ENCODE measurements around the gene TMCO2. TPM values are rescaled to one million over a fixed set of nuclear protein-coding genes. Genes with fewer than 3 reads are reported as not detected.

Gene TMCO2
- total and polyA plus RNA-seq, 2 donors (not counting 1 experiment from before 2014, with no cell fraction given): not detected

- Histone ChIP-seq H3K79me2 (ENCODE audit: control insufficient read depth, insufficient read depth, low read length) (peaks cover 41% of the 10 kb centered on the region), H3K27ac (ENCODE audit: low read length in 2 of 2) (peak within 1 kb of the TSS; percentile 99), H3K4me1 (ENCODE audit: control insufficient read depth in 2 of 2, insufficient read depth in 2 of 2, low read length in 2 of 2) (peaks cover 9 to 10% of the 10 kb centered on the region in 2 donors), H3K27me3 (replicated peaks in 1 of 4; ENCODE audit: control extremely low read depth in 1 of 4, control insufficient read depth in 3 of 4, insufficient read depth in 4 of 4, low read length in 3 of 4) (no peaks in the 10 kb centered on the region), H3K4me3 (ENCODE audit: control extremely low read depth in 1 of 5, extremely low read depth in 1 of 5, insufficient read depth in 1 of 5, low read depth in 2 of 5, low read length in 4 of 5) (peak within 1 kb of the TSS; percentile 80 to 98 (median 96)), H4K20me1 (ENCODE audit: control insufficient read depth, insufficient read depth, low read length, poor library complexity, severe bottlenecking) (no peaks in the 10 kb centered on the region), H3K36me3 (replicated peaks in 1 of 2; ENCODE audit: control extremely low read depth in 1 of 2, control insufficient read depth in 1 of 2, extremely low read depth in 1 of 2, insufficient read depth in 2 of 2, low read length in 1 of 2) (peaks cover 2 to 26% of the 10 kb centered on the region in 2 experiments), H3K4me2 (replicated peaks; ENCODE audit: low read depth, low read length, poor library complexity, severe bottlenecking) (peak within 1 kb of the TSS; percentile 91), H3K9me3 (ENCODE audit: control extremely low read depth in 1 of 3, control insufficient read depth in 2 of 3, insufficient read depth in 1 of 3, low read length in 2 of 3) (no peaks in the 10 kb centered on the region), H3K9ac (ENCODE audit: low read length) (peak within 1 kb of the TSS; percentile 97), H2AFZ (ENCODE audit: insufficient read depth, low read depth, low read length, poor library complexity, severe bottlenecking) (peak within 1 kb of the TSS; percentile 92)
- under 1% methylated on average over 48 of the region's 48 CpGs for WGBS (ENCODE audit: insufficient coverage)
- peaks cover 32% of the 10 kb centered on the region for H3K4me1 Mint-ChIP-seq
- H3K9me3 Mint-ChIP-seq (ENCODE audit: insufficient read depth): no peaks in the 10 kb centered on the region
- no peak for TF ChIP-seq EZH2 (IDR thresholded peaks at IDR 0.05; ENCODE audit: borderline replicate concordance, insufficient read depth, low read depth, low read length, poor library complexity, severe bottlenecking)
- no peak for TF ChIP-seq CTCF (IDR thresholded peaks at IDR 0.05)
- H3K4me3 Mint-ChIP-seq: peak within 1 kb of the TSS; percentile 97
- ChIA-PET POLR2A (interaction anchor here (0.7 to 1.3 kb wide), 9 partner anchors 34 to 1157 kb away, joined by 3 to 11 read pairs (median 4); partner anchors contain the start of genes CAP1, COL9A2 and SMAP2), CTCF (interaction anchor here (0.6 to 1.4 kb wide), 3 partner anchors 80 to 142 kb away, joined by 3 read pairs; no protein-coding TSS in a partner anchor)
- peak within 1 kb of the TSS; percentile 99 for H3K27ac Mint-ChIP-seq
- ATAC-seq (ENCODE audit: low read depth) (peak; percentile 94), DNase-seq (peak; percentile 98)
- H3K27me3 Mint-ChIP-seq: no peaks in the 10 kb centered on the region
- intact Hi-C loops (cut with micrococcal nuclease): loop anchor here (1.0 to 10.0 kb wide), 7 partner anchors 57 to 273 kb away; partner anchors contain the start of genes RLF, ZFP69B and ZNF684
Observed at GRCh38 chr1:40257688-40258444, 10.1 kb downstream of the TMCO2 start, which contains the start of gene ZMPSTE24. TSS of gene ZMPSTE24 (plus strand) at chr1:40258236. CDS start at chr1:40258272, 36 bp downstream.
